Measurements from ENCODE around the gene WBP2. TPM values are rescaled to one million over a fixed set of nuclear protein-coding genes. Genes with fewer than 3 reads are reported as not detected.

Gene WBP2
- total RNA-seq, 1 experiment from 2014 or later = 132 TPM

Other genes starting within 250 kb of the WBP2 start
- gene SMIM5, start 221.9 kb downstream of the WBP2 start, total RNA-seq (2021; ENCODE audit: unreplicated experiment) = 0.12 TPM
- gene RECQL5, start 188.2 kb downstream of the WBP2 start, total RNA-seq (2021; ENCODE audit: unreplicated experiment) = 83.3 TPM
- 149 TPM for gene SAP30BP, start 188.0 kb downstream of the WBP2 start, total RNA-seq (2021; ENCODE audit: unreplicated experiment)
- 568 TPM for gene ITGB4, start 133.9 kb downstream of the WBP2 start, total RNA-seq (2021; ENCODE audit: unreplicated experiment)
- gene GALK1, start 90.1 kb downstream of the WBP2 start, total RNA-seq (2021; ENCODE audit: unreplicated experiment) = 57.8 TPM
- gene UNK, start 70.5 kb downstream of the WBP2 start, total RNA-seq (2021; ENCODE audit: unreplicated experiment) = 40.6 TPM
- gene UNC13D, start 10.9 kb downstream of the WBP2 start, total RNA-seq (2021; ENCODE audit: unreplicated experiment) = 20.2 TPM
- 86.7 TPM for gene TRIM47, start 23.2 kb upstream of the WBP2 start, total RNA-seq (2021; ENCODE audit: unreplicated experiment)
- 53.0 TPM for gene TRIM65, start 41.6 kb upstream of the WBP2 start, total RNA-seq (2021; ENCODE audit: unreplicated experiment)
- gene MRPL38, start 49.5 kb upstream of the WBP2 start, total RNA-seq (2021; ENCODE audit: unreplicated experiment) = 219 TPM
- gene FBF1, start 85.7 kb upstream of the WBP2 start, total RNA-seq (2021; ENCODE audit: unreplicated experiment) = 22.8 TPM
- gene ACOX1, start 123.8 kb upstream of the WBP2 start, total RNA-seq (2021; ENCODE audit: unreplicated experiment) = 50.2 TPM
- gene TEN1, start 123.9 kb upstream of the WBP2 start, total RNA-seq (2021; ENCODE audit: unreplicated experiment) = 18.5 TPM
- 7.1 TPM for gene CDK3, start 145.5 kb upstream of the WBP2 start, total RNA-seq (2021; ENCODE audit: unreplicated experiment)
- gene EVPL, start 172.0 kb upstream of the WBP2 start, total RNA-seq (2021; ENCODE audit: unreplicated experiment) = 58.0 TPM
- 152 TPM for gene SRP68, start 217.2 kb upstream of the WBP2 start, total RNA-seq (2021; ENCODE audit: unreplicated experiment)
- gene GALR2, start 219.4 kb upstream of the WBP2 start, total RNA-seq (2021; ENCODE audit: unreplicated experiment) = 0.27 TPM
- gene ZACN, start 223.8 kb upstream of the WBP2 start, total RNA-seq (2021; ENCODE audit: unreplicated experiment) = not detected
- gene EXOC7, start 248.5 kb upstream of the WBP2 start, total RNA-seq (2021; ENCODE audit: unreplicated experiment) = 114 TPM

All from HCT116 (cell line).